Esophagus muscularis mucosa (tissue), 4 donors: ENCODE results near the gene SIAH2. TPM values are rescaled to one million over a fixed set of nuclear protein-coding genes. Genes with fewer than 3 reads are reported as not detected.

Experiments used
- DNase-seq: peaks from one replicate; pipeline ENCODE4 v3.0.0-alpha.2; 2017; ENCODE audit errors: extremely low spot score
- H3K27ac ChIP-seq, 4 donors: fragments of 200-600 bp; sonication (generic); replicated peaks in 1 of 4; 1 replicate in 3 of 4; 2 replicates in 1 of 4; pipeline ENCODE4 v1.5.1; 2016 to 2019; ENCODE audit warnings: mild to moderate bottlenecking in 1 of 4
- H3K27me3 ChIP-seq, 4 donors: fragments of 200-600 bp; sonication (generic); one replicate each; pipeline versions ENCODE4 v1.5.1 to v1.6.0; 2016 to 2019
- H3K36me3 ChIP-seq, 4 donors: fragments of 200-600 bp; sonication (generic); one replicate each; pipeline ENCODE4 v1.5.1; 2016 to 2019
- H3K4me1 ChIP-seq, 4 donors: fragments of 200-600 bp; sonication (generic); one replicate each; pipeline ENCODE4 v1.5.1; 2016 to 2019
- H3K4me3 ChIP-seq, 4 donors: fragments of 200-600 bp; sonication (generic); 1 replicate in 2 of 4; 2 replicates in 2 of 4; pipeline ENCODE4 v1.5.1; 2016 to 2019; ENCODE audit warnings: mild to moderate bottlenecking in 4 of 4, moderate library complexity in 1 of 4
- H3K9me3 ChIP-seq, 4 donors: fragments of 200-600 bp; sonication (generic); 1 replicate in 3 of 4; 2 replicates in 1 of 4; pipeline ENCODE4 v1.5.1; 2016 to 2019
- EP300 ChIP-seq: sonication (generic); formaldehyde crosslinking; IDR thresholded peaks from one replicate; pipeline ENCODE4 v1.6.1; 2017; ENCODE audit warnings: antibody characterized with exemption
- POLR2A ChIP-seq: fragments of 450-650 bp; IDR thresholded peaks from one replicate; pipeline ENCODE4 v1.6.1; 2017; ENCODE audit warnings: antibody characterized with exemption, moderate library complexity, mild to moderate bottlenecking, low read depth
- POLR2AphosphoS5 ChIP-seq, 2 donors: sonication (generic); formaldehyde crosslinking; IDR thresholded peaks; one replicate each; pipeline ENCODE4 v1.6.1; 2017; ENCODE audit warnings: antibody characterized with exemption in 2 of 2
- WGBS: methylation state at CpG from one replicate; pipeline ENCODE4 v1.1.5; 2018; 5-methylcytosine and 5-hydroxymethylcytosine counted together
- intact Hi-C: fragments of 100-400 bp; cut with DNase I; formaldehyde crosslinking; loops from one replicate; pipeline ENCODE4 v1.15.1; 2023
- total RNA-seq, 4 donors: library from RNA; depleted of rRNA; stranded (reverse); fragments of >200 nt; gene quantifications; one replicate each; pipeline versions ENCODE4 v1.1.0 to v1.2.1, GENCODE V29; 2016
- TF ChIP-seq, protein P1 (sequence below), 3 experiments: fragments of 200-600 bp in 2 of 3; fragments of 450-650 bp in 1 of 3; sonication (generic) in 2 of 3; IDR thresholded peaks; one replicate each; pipeline ENCODE4 v1.5.1; 2017 to 2019; ENCODE audit warnings: antibody characterized with exemption in 3 of 3, mild to moderate bottlenecking in 2 of 3, moderate library complexity in 1 of 3

The SIAH2 gene
- total RNA-seq, 4 donors from 2014 or later: 27.8 to 55.8 (median 43.3) TPM

DNA sequence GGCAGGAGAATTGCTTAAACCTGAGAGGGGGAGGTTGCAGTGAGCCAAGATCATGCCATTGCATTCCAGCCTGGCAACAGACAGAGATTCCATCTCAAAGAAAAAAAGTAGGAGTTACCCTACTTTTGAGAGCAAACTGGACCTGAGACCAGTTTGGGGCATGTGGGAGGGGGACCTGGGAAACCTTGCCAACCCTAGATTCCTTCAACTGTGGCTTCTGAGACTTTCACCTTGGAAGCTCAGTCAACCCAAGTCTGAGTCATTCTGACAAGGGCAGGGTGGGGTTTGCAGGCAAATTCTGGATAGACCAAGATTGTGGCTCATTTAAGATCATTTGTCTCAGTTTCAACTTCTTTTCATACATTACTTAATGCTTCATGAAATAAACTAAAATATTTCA is 23.8 kb upstream of the SIAH2 start:
- intact Hi-C loops: loop anchor here (5.0 kb wide), 2 partner anchors 81 to 361 kb away; no protein-coding TSS in a partner anchor
- Histone ChIP-seq H3K4me3 (no peak overlapping the region), H3K36me3 (no peaks in the 10 kb centered on the region), H3K9me3 (no peaks in the 10 kb centered on the region), H3K27me3 (peaks cover 0 to 10% (median 0%) of the 10 kb centered on the region in 4 donors), H3K4me1 (peaks cover 0 to 3% (median 0%) of the 10 kb centered on the region in 4 donors), H3K27ac (no peak overlapping the region)
- TF ChIP-seq POLR2AphosphoS5 (IDR thresholded peaks at IDR 0.05): no peak
- no peak for TF ChIP-seq POLR2A
- TF ChIP-seq, protein P1, sequence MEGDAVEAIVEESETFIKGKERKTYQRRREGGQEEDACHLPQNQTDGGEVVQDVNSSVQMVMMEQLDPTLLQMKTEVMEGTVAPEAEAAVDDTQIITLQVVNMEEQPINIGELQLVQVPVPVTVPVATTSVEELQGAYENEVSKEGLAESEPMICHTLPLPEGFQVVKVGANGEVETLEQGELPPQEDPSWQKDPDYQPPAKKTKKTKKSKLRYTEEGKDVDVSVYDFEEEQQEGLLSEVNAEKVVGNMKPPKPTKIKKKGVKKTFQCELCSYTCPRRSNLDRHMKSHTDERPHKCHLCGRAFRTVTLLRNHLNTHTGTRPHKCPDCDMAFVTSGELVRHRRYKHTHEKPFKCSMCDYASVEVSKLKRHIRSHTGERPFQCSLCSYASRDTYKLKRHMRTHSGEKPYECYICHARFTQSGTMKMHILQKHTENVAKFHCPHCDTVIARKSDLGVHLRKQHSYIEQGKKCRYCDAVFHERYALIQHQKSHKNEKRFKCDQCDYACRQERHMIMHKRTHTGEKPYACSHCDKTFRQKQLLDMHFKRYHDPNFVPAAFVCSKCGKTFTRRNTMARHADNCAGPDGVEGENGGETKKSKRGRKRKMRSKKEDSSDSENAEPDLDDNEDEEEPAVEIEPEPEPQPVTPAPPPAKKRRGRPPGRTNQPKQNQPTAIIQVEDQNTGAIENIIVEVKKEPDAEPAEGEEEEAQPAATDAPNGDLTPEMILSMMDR (IDR thresholded peaks at IDR 0.05): no peak
- no peak for TF ChIP-seq EP300
- DNase-seq: no peak

DNA sequence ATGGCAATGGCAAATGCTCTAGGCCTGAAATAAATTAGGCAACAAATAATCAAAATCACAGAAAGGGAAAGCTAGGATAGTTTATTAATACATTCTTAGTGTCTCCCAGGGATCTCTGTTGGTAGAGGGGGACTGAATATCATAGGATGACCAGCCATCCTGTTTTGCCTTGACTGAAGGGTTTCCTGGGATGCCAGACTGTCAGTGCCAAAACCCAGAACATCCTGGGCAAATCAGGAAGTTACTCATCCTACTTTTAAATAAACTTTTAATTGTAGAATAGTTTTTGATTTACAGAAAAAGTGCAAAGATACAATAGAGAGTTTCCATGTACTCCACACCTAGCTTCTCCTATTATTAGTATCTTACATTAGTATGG is 21.8 kb upstream of the SIAH2 start:
- no peaks in the 10 kb centered on the region for H3K9me3 ChIP-seq
- intact Hi-C loops: loop anchor here (5.0 kb wide), 2 partner anchors 83 to 363 kb away; no protein-coding TSS in a partner anchor
- H3K27me3 ChIP-seq: peaks cover 0 to 10% (median 0%) of the 10 kb centered on the region in 4 donors
- no peak overlapping the region for H3K27ac ChIP-seq
- TF ChIP-seq POLR2AphosphoS5 (IDR thresholded peaks at IDR 0.05): no peak
- no peak for TF ChIP-seq EP300
- TF ChIP-seq, protein P1 (IDR thresholded peaks at IDR 0.05): no peak
- TF ChIP-seq POLR2A: no peak
- no peak for DNase-seq
- no peaks in the 10 kb centered on the region for H3K36me3 ChIP-seq
- H3K4me1 ChIP-seq: peaks cover 0 to 3% (median 0%) of the 10 kb centered on the region in 4 donors
- H3K4me3 ChIP-seq: no peak overlapping the region

GRCh38 chr3:150783920-150784746 is 21.2 kb upstream of the SIAH2 start:
- no peak overlapping the region for H3K27ac ChIP-seq
- peaks cover 0 to 3% (median 0%) of the 10 kb centered on the region in 4 donors for H3K4me1 ChIP-seq
- no peak overlapping the region for H3K4me3 ChIP-seq
- no peak for TF ChIP-seq EP300
- TF ChIP-seq POLR2AphosphoS5 (IDR thresholded peaks at IDR 0.05): no peak
- no peak for TF ChIP-seq POLR2A
- TF ChIP-seq, protein P1 (IDR thresholded peaks at IDR 0.05): no peak
- no peaks in the 10 kb centered on the region for H3K9me3 ChIP-seq
- H3K27me3 ChIP-seq: peaks cover 0 to 10% (median 0%) of the 10 kb centered on the region in 4 donors
- WGBS: 94% methylated on average over 5 of the region's 5 CpGs
- no peaks in the 10 kb centered on the region for H3K36me3 ChIP-seq
- DNase-seq: no peak
- intact Hi-C loops: no loop called here

DNA sequence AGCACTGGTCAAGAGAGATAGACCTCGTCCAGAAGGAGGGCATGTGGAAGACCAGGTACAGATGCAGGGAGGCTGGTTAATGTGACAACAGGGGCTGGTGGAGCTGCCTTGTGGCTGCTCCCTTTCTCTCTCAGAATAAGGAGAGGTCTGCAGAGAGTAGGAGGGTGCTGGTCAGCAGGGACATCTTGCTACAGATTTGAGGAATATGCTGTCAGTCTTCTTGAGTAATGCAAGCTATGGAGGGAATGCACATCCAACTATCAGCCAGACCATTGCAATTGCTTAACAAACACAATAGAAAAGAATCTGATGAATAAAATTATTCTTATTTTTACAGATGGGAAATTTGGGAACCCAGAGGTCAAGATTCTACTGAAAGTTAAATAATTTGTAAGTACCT is 20.3 kb upstream of the SIAH2 start:
- no peak overlapping the region for H3K4me3 ChIP-seq
- TF ChIP-seq POLR2AphosphoS5 (IDR thresholded peaks at IDR 0.05) (no peak), POLR2A (no peak), EP300 (no peak)
- TF ChIP-seq, protein P1 (IDR thresholded peaks at IDR 0.05): no peak
- peaks cover 0 to 3% (median 0%) of the 10 kb centered on the region in 4 donors for H3K4me1 ChIP-seq
- no peaks in the 10 kb centered on the region for H3K9me3 ChIP-seq
- no peak for DNase-seq
- no peaks in the 10 kb centered on the region for H3K36me3 ChIP-seq
- WGBS: 71% methylated on average over 1 of the region's 1 CpG
- H3K27ac ChIP-seq: no peak overlapping the region
- intact Hi-C loops: no loop called here
- peaks cover 0 to 10% (median 0%) of the 10 kb centered on the region in 4 donors for H3K27me3 ChIP-seq
